HG02759 (cell line): ENCODE results near the gene PSMB9.

Experiments used
- ATAC-seq: cut with Tn5 transposase; IDR thresholded peaks from one replicate; pipeline ENCODE4 v1.9.1; 2021; ENCODE audit warnings: mild to moderate bottlenecking, moderate library complexity; ENCODE audit not compliant: unreplicated experiment

The PSMB9 gene

GRCh38 chr6:32895006-32895345, 41.0 kb downstream of the PSMB9 start:
- ATAC-seq: peak; percentile 17

GRCh38 chr6:32903952-32904351, 50.0 kb downstream of the PSMB9 start:
- ATAC-seq: no peak

- no peak for ATAC-seq
Observed at GRCh38 chr6:32905078-32905477, 51.1 kb downstream of the PSMB9 start.

- ATAC-seq: no peak
Observed at GRCh38 chr6:32906539-32906938, 52.5 kb downstream of the PSMB9 start.

- no peak for ATAC-seq
Observed at GRCh38 chr6:32908897-32909296, 54.9 kb downstream of the PSMB9 start.
